Measurements from ENCODE around the gene TMEM109.

The TMEM109 gene

GRCh38 chr11:60878245-60879101, 35.5 kb upstream of the TMEM109 start:
- no peak for DNase-seq (ENCODE audit: low read depth in 1 of 2, low spot score in 1 of 2)

GRCh38 chr11:60879104-60879503, 34.9 kb upstream of the TMEM109 start:
- DNase-seq (ENCODE audit: low read depth in 1 of 2, low spot score in 1 of 2), result no peak

GRCh38 chr11:60879971-60880588, 33.9 kb upstream of the TMEM109 start:
- DNase-seq (ENCODE audit: low read depth in 1 of 2, low spot score in 1 of 2), result no peak

- DNase-seq (ENCODE audit: low read depth in 1 of 2, low spot score in 1 of 2), result no peak
These were observed 33.2 kb upstream of the TMEM109 start for GRCh38 chr11:60880643-60881282.

- DNase-seq (ENCODE audit: low read depth in 1 of 2, low spot score in 1 of 2), result no peak
These were observed 26.4 kb upstream of the TMEM109 start for GRCh38 chr11:60887556-60887955.

GRCh38 chr11:60889869-60890311, 24.1 kb upstream of the TMEM109 start:
- DNase-seq (ENCODE audit: low read depth in 1 of 2, low spot score in 1 of 2), result no peak

GRCh38 chr11:60890696-60891095, 23.3 kb upstream of the TMEM109 start:
- no peak for DNase-seq (ENCODE audit: low read depth in 1 of 2, low spot score in 1 of 2)

GRCh38 chr11:60891103-60891741, 22.7 kb upstream of the TMEM109 start:
- no peak for DNase-seq (ENCODE audit: low read depth in 1 of 2, low spot score in 1 of 2)

- DNase-seq (ENCODE audit: low read depth in 1 of 2, low spot score in 1 of 2), result no peak
These were observed 18.3 kb upstream of the TMEM109 start for GRCh38 chr11:60895687-60896086.

- DNase-seq (ENCODE audit: low read depth in 1 of 2, low spot score in 1 of 2), result no peak
These were observed 16.5 kb upstream of the TMEM109 start for GRCh38 chr11:60897496-60897895.

- no peak for DNase-seq (ENCODE audit: low read depth in 1 of 2, low spot score in 1 of 2)
These were observed 14.7 kb upstream of the TMEM109 start for GRCh38 chr11:60899046-60899936.

- no peak for DNase-seq (ENCODE audit: low read depth in 1 of 2, low spot score in 1 of 2)
These were observed 14.0 kb upstream of the TMEM109 start for GRCh38 chr11:60899977-60900376.

- DNase-seq (ENCODE audit: low read depth in 1 of 2, low spot score in 1 of 2), result no peak
These were observed 13.1 kb upstream of the TMEM109 start for GRCh38 chr11:60900673-60901404.

GRCh38 chr11:60902625-60903024, 11.3 kb upstream of the TMEM109 start:
- DNase-seq (ENCODE audit: low read depth in 1 of 2, low spot score in 1 of 2), result no peak

GRCh38 chr11:60905047-60905446, 8.9 kb upstream of the TMEM109 start:
- no peak for DNase-seq (ENCODE audit: low read depth in 1 of 2, low spot score in 1 of 2)

GRCh38 chr11:60905551-60906113, 8.3 kb upstream of the TMEM109 start:
- no peak for DNase-seq (ENCODE audit: low read depth in 1 of 2, low spot score in 1 of 2)

GRCh38 chr11:60906132-60906972, 7.6 kb upstream of the TMEM109 start, which contains the start of gene PRPF19:
Gene PRPF19, minus strand, starts transcription at chr11:60906585. Its CDS starts 203 bp downstream, at chr11:60906382.
- DNase-seq (ENCODE audit: low read depth in 1 of 2, low spot score in 1 of 2), result peak; percentile 95 to 98

- DNase-seq (ENCODE audit: low read depth in 1 of 2, low spot score in 1 of 2), result no peak
These were observed 5.2 kb upstream of the TMEM109 start for GRCh38 chr11:60908803-60909202.
